HFF-Myc (cell line): ENCODE data around the gene FNIP1.
A peak's percentile ranks its signal among the peaks of the same experiment; 100 is the strongest.

Experiments
- DNase-seq: peaks from one replicate; pipeline ENCODE4 v3.0.0-alpha.2; 2011; ENCODE audit warnings: low read depth; ENCODE audit errors: extremely low read depth
- H3K4me3 ChIP-seq: replicated peaks from 2 replicates; pipeline ENCODE4 v1.5.1; 2011; ENCODE audit warnings: low read depth, mild to moderate bottlenecking, control low read depth, low read length
- TF ChIP-seq, protein P1 (sequence below): IDR thresholded peaks from 2 replicates; pipeline ENCODE4 v1.5.1; 2012; ENCODE audit warnings: mild to moderate bottlenecking, low read depth, low read length, control low read depth; ENCODE audit errors: missing control alignments

The FNIP1 gene

GRCh38 chr5:131795228-131795627 is 1.6 kb downstream of the FNIP1 start:
- DNase-seq, result no peak
- H3K4me3 ChIP-seq, result peak overlapping the region; percentile 91
- TF ChIP-seq, protein P1, sequence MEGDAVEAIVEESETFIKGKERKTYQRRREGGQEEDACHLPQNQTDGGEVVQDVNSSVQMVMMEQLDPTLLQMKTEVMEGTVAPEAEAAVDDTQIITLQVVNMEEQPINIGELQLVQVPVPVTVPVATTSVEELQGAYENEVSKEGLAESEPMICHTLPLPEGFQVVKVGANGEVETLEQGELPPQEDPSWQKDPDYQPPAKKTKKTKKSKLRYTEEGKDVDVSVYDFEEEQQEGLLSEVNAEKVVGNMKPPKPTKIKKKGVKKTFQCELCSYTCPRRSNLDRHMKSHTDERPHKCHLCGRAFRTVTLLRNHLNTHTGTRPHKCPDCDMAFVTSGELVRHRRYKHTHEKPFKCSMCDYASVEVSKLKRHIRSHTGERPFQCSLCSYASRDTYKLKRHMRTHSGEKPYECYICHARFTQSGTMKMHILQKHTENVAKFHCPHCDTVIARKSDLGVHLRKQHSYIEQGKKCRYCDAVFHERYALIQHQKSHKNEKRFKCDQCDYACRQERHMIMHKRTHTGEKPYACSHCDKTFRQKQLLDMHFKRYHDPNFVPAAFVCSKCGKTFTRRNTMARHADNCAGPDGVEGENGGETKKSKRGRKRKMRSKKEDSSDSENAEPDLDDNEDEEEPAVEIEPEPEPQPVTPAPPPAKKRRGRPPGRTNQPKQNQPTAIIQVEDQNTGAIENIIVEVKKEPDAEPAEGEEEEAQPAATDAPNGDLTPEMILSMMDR, result no peak

DNA sequence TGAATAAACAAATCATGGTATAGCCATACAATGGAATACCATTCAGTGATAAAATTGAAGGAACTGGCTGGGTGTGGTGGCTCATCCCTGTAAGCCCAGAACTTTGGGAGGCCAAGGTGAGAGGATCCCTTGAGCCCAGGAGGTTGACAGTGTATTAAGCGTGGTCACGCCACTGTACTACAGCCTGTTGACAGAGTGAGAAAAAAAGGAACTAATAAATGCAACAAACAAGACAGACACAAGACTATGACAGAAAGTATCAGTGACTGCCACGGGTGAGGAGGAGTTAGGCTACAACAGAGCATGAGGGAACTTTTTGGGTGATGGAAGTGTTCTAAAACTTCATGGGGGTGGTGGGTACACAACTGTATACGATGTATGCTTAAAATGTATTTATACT is 2.2 kb downstream of the FNIP1 start:
- peak overlapping the region; percentile 91 for H3K4me3 ChIP-seq
- no peak for DNase-seq
- TF ChIP-seq, protein P1, result no peak

GRCh38 chr5:131792896-131793295 is 3.9 kb downstream of the FNIP1 start:
- DNase-seq, result no peak
- H3K4me3 ChIP-seq, result no peak overlapping the region
- TF ChIP-seq, protein P1, result no peak

GRCh38 chr5:131791866-131792265 is 5.0 kb downstream of the FNIP1 start:
- TF ChIP-seq, protein P1, result no peak
- DNase-seq, result no peak
- H3K4me3 ChIP-seq, result no peak overlapping the region

- DNase-seq, result no peak
- TF ChIP-seq, protein P1, result no peak
- H3K4me3 ChIP-seq, result no peak overlapping the region
These were observed 6.3 kb downstream of the FNIP1 start for GRCh38 chr5:131790550-131790949.

GRCh38 chr5:131789765-131790164 is 7.1 kb downstream of the FNIP1 start:
- TF ChIP-seq, protein P1, result no peak
- no peak for DNase-seq
- H3K4me3 ChIP-seq, result no peak overlapping the region

GRCh38 chr5:131787736-131788135 is 9.1 kb downstream of the FNIP1 start:
- no peak for DNase-seq
- TF ChIP-seq, protein P1, result no peak
- H3K4me3 ChIP-seq, result no peak overlapping the region
